HG03025 (cell line): ENCODE measurements around the gene ZNF45.
"Not testable (repeated sequence)": the region's sequence is repeated elsewhere in the genome, so short reads cannot be mapped to it uniquely, and the experiment has no call there.

Experiments
- ATAC-seq: cut with Tn5 transposase; IDR thresholded peaks from one replicate; pipeline ENCODE4 v1.9.1; 2021; ENCODE audit warnings: mild to moderate bottlenecking, moderate library complexity; ENCODE audit not compliant: unreplicated experiment, low FRiP score

ZNF45 gene

GRCh38 chr19:43934985-43935708, at the start of gene ZNF45:
TSS of gene ZNF45 (minus strand) at chr19:43935282. CDS start at chr19:43922185, 13,097 bp downstream.
- peak; percentile 95 for ATAC-seq

DNA sequence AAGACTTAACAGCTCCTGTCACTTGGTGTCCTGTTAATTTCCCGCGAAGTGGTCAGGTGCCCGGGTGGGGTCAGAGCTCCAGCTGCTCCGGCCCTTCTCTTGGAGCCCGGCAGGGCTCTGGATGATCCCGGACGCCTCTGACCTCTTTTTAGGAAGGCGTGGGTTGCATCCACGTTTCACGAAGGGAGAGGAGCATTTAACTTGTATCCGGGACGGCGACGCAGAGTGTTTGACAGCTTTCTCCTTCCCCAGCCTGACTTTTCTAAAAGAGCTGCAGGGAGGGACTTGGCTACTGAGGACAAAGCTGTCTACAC, 49.6 kb upstream of the ZNF45 start:
- no peak for ATAC-seq

GRCh38 chr19:43983912-43984686, 49.0 kb upstream of the ZNF45 start, which contains the start of gene ZNF155:
TSS of gene ZNF155 (plus strand) at chr19:43984188. CDS start at chr19:43988544, 4,356 bp downstream.
- ATAC-seq: no peak

DNA sequence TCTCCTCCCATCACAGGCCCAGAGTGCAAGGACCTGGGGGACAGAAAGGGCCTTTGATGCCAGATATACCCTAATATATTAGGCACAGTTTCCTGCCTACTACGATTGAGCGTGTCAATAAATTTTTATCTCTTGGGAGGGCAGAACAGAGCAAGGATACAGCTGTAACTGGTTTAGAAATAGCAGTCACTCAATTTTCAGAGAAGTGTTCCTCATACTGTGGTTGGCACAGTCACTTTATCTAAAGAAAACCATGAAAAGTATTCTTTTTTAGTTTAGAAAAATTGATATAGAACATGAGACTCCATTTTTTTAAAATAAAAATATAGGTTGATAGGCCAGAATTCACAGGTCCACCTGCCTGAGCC, 48.4 kb upstream of the ZNF45 start:
- ATAC-seq: no peak

GRCh38 chr19:43976732-43977131, 41.6 kb upstream of the ZNF45 start:
- no peak for ATAC-seq

GRCh38 chr19:43966079-43966694, 31.1 kb upstream of the ZNF45 start:
- no peak for ATAC-seq

- no peak for ATAC-seq
Observed at GRCh38 chr19:43960411-43960810, 25.3 kb upstream of the ZNF45 start.

DNA sequence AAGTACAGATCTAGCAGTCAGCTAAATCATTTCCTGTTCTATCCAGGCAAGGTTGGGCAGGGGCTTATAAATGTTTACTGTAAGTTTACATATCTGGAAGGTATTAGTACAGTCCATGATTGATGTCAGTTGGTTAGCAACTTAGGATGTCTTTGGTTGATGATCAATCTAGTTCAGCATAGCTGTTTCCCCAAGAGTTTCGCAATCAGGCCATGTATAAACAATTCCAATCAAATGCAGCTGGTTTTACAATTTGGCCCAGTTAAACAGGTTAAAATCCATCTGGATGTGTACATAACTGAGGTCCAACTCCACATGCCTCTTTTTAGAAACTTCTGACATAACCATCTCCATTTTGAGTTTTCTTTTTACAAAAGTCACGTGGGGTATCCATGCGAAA, 22.8 kb upstream of the ZNF45 start:
- ATAC-seq: no peak

DNA sequence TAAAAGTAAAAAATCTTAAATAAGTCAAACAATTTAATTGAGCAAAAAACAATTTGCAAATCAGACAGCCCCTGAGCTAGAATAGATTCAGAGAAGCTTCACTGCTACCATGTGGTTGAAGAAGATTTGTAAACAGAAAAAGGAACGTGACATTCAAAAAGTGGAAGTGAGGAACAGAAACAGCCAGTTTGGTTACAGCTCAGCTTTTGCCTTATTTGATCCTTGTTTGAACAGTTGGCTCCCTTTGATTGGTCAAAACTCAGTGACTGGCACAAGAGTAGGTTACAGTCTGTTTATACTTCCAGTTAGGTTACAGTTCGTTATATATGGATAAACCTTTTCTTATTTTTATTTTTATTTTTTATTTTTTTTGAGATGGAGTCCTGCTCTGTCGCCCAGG, 21.7 kb upstream of the ZNF45 start:
- no peak for ATAC-seq

GRCh38 chr19:43950834-43951645, 16.0 kb upstream of the ZNF45 start, which contains the start of gene ZNF221:
TSS of gene ZNF221 (plus strand) at chr19:43951228. CDS start at chr19:43962727, 11,499 bp downstream.
- ATAC-seq: peak; percentile 94

DNA sequence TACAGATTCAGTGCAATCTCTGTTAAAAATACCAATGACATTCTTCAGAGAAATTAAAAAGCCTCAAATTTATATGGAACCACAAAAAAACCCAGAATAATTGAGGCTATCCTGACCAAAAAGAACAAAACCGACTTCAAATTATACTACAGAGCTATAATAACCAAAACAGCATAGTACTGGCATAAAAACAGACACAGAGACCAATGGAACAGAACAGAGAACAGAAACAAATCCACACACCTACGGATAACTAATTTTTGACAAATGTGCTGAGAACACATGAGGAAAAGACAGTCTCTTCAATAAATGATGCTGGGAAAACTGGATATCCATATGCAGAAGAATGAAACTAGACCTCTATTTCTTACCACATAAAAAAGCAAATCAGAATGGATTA, 14.7 kb upstream of the ZNF45 start:
- ATAC-seq: not testable (repeated sequence)

DNA sequence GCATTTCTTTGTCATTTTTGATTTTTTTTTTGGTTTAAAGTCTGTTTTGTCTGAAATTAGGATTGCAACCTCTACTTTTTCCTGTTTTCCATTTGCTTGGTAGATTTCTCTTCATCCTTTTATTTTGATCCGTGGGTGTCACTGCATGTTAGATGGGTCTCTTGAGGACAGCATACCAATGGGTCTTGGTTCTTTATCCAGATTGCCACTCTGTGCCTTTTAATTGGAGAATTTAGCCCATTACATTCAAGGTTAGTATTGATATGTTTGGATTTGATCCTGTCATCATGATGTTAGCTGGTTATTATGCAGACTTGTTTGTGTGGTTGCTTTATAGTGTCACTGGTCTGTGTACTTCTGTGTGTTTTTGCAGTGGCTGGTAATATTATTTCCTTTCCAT, 12.3 kb upstream of the ZNF45 start:
- not testable (repeated sequence) for ATAC-seq

DNA sequence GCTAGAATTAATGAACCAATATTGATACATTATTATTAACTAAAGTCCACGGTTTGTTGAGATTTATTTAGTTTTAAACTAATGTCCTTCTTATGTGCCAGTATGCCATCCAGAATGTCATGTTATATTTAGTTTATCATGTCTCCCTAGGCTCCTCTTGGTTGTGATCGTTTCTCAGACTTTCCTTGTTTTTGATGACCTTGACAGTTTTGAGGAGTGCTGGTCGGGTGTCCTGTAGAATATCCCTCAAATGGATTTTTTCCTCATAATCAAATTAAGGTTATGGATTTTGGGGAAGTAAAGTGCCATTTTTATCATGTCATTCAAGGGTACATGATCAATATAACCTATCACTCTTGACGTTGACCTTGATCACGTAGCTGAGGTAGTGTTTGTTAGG, 6.1 kb upstream of the ZNF45 start:
- no peak for ATAC-seq

- no peak for ATAC-seq
Observed at GRCh38 chr19:43940719-43941118, 5.6 kb upstream of the ZNF45 start.

DNA sequence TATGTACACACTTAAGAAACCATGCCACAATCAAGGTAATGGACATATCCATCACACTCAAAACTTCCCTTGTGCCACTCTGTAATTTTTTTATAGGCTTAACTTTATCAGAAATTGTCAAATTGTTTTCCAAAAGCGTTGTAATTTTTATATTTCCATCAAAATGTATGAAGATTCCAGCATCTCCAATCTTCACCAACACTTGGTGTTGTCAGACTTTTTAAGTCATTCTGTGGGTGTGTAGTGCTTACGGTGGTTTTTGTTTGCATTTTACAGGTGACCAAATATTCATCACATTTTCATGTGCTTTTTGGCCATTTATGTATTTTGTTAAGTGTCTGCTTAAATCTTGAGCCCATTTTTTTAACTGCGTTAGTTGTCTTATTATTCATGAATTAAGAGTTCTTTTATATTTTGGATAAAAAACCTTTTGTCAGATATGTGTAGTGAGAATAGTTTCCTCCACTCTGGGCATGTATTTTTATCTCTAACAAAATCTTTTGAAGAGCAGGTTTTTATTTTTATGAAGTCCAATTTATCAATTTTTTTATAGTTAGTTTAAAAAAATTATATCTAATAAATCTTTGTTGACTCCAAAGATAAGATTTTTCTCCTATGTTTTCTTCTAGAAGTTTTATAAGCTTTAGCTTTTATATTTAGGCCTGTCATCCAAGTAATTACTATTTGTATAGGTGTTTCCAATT, 4.6 kb upstream of the ZNF45 start:
- ATAC-seq: no peak

GRCh38 chr19:43936188-43936587, 1.1 kb upstream of the ZNF45 start:
- ATAC-seq: no peak

- no peak for ATAC-seq
Observed at GRCh38 chr19:43934055-43934984, 762 bp downstream of the ZNF45 start.

DNA sequence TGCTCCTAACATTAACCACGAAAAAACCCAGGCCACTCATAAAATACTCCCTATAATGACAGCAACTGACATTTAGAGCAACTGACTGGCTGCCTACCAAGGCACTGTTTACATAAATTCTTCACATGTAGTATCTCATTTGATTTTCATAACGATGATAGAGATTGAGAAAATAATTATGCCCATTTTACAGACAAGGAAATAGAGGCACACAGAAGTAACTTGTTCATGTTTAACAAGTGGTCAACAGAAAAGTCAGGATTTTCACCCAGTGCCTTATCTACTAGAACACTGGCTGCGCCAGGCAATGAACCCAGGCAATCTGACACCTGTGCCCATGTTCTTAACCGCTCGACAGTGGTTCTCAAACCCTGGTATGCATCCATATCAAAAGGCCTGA, 6.3 kb downstream of the ZNF45 start:
- ATAC-seq: no peak

GRCh38 chr19:43923875-43924274, 11.2 kb downstream of the ZNF45 start:
- ATAC-seq: no peak
